Osteoblast (primary cell): Measurements from ENCODE around the gene ARMC12. TPM values are rescaled to one million over a fixed set of nuclear protein-coding genes. Genes with fewer than 3 reads are reported as not detected.

Experiments used
- DNase-seq: peaks from one replicate; pipeline ENCODE4 v3.0.0; 2011; ENCODE audit warnings: low spot score, mixed read lengths; ENCODE audit not compliant: insufficient read length; ENCODE audit errors: missing footprints
- H2AFZ ChIP-seq: 2 replicates; pipeline ENCODE4 v1.6.0; 2011; ENCODE audit warnings: mild to moderate bottlenecking, low read length
- H3K27ac ChIP-seq: 2 replicates; pipeline ENCODE4 v1.5.1; 2011; ENCODE audit warnings: mild to moderate bottlenecking, low read depth, low read length, moderate library complexity
- H3K27me3 ChIP-seq: 2 replicates; pipeline ENCODE4 v1.6.0; 2012; ENCODE audit warnings: mild to moderate bottlenecking, control low read depth, inconsistent platforms, low read length, moderate library complexity; ENCODE audit not compliant: insufficient read depth
- H3K36me3 ChIP-seq: 2 replicates; pipeline ENCODE4 v1.5.1; 2011; ENCODE audit warnings: mild to moderate bottlenecking, low read length, control low read depth, moderate library complexity; ENCODE audit not compliant: insufficient read depth
- H3K4me1 ChIP-seq: 2 replicates; pipeline ENCODE4 v1.5.1; 2011; ENCODE audit warnings: mild to moderate bottlenecking, low read length, control low read depth, moderate library complexity; ENCODE audit not compliant: insufficient read depth
- H3K4me2 ChIP-seq: 2 replicates; pipeline ENCODE4 v1.6.0; 2011; ENCODE audit warnings: mild to moderate bottlenecking, low read length; ENCODE audit not compliant: insufficient read depth
- H3K4me3 ChIP-seq: fragments of 200-600 bp; sonication (generic); 3 replicates; pipeline ENCODE4 v1.5.1; 2012; ENCODE audit warnings: mild to moderate bottlenecking, low read length, inconsistent platforms; ENCODE audit not compliant: insufficient read depth
- H3K79me2 ChIP-seq: 2 replicates; pipeline ENCODE4 v1.6.0; 2012; ENCODE audit warnings: mild to moderate bottlenecking, low read length, control low read depth, inconsistent platforms; ENCODE audit not compliant: insufficient read depth
- H3K9me3 ChIP-seq: 2 replicates; pipeline ENCODE4 v1.5.1; 2011; ENCODE audit warnings: low read depth, low read length, control low read depth
- H4K20me1 ChIP-seq: 2 replicates; pipeline ENCODE4 v1.6.0; 2012; ENCODE audit warnings: mild to moderate bottlenecking, low read length, control low read depth; ENCODE audit not compliant: insufficient read depth
- total RNA-seq: library from RNA; depleted of rRNA; stranded (reverse); fragments of >200 nt; gene quantifications from 2 replicates; pipeline ENCODE4 v1.2.3, GENCODE V29; 2012
- TF ChIP-seq, protein P1 (sequence below): IDR thresholded peaks from 2 replicates; pipeline ENCODE4 v1.5.1; 2011; ENCODE audit warnings: mild to moderate bottlenecking, low read depth, low read length, moderate library complexity; ENCODE audit errors: extremely low read depth

The ARMC12 gene
- total RNA-seq, 1 donor: 0.36 TPM

DNA sequence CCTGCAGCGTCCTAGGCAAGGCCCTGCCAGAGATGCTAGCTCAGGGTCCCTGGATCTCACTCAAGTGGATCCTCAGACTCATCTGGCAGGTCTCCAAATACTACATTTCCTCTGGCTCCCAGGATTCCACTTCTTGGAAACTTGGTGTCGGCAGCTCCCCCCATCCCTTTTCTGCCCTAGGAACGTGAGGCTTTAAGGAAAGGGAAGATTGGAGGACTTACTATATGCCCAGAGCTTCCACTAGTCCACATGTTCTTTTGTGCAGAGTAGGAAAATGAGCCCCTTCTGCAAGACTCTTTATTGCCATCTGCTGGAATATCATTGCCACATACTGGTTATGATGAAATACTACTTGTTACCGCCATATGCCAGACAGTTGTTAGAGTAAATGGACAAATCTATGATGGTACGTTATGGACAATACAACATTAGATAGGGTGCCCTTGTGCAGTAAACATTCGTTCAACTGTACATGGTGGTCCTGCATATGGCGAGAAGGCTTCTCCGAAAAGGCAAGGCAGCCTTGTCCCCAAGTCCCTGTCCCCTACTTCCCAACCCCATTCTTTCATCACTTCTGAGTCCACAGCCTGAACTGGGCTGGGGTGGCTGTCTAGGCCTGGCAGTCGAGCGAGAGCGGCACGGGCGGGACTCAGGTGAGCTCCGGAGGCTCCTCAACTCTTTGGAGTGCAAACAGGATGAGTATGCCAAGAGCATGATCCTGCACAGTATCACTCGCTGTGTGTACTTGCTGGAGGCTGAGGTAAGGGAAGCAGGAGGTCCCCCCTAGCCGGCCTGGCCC lies 780 bp downstream of the ARMC12 start:
- peaks cover 2% of the 10 kb centered on the region for H3K4me1 ChIP-seq
- H3K4me3 ChIP-seq: no peak overlapping the region
- no peaks in the 10 kb centered on the region for H4K20me1 ChIP-seq
- H3K27me3 ChIP-seq: no peaks in the 10 kb centered on the region
- H3K36me3 ChIP-seq: no peaks in the 10 kb centered on the region
- no peak overlapping the region for H3K27ac ChIP-seq
- TF ChIP-seq, protein P1, sequence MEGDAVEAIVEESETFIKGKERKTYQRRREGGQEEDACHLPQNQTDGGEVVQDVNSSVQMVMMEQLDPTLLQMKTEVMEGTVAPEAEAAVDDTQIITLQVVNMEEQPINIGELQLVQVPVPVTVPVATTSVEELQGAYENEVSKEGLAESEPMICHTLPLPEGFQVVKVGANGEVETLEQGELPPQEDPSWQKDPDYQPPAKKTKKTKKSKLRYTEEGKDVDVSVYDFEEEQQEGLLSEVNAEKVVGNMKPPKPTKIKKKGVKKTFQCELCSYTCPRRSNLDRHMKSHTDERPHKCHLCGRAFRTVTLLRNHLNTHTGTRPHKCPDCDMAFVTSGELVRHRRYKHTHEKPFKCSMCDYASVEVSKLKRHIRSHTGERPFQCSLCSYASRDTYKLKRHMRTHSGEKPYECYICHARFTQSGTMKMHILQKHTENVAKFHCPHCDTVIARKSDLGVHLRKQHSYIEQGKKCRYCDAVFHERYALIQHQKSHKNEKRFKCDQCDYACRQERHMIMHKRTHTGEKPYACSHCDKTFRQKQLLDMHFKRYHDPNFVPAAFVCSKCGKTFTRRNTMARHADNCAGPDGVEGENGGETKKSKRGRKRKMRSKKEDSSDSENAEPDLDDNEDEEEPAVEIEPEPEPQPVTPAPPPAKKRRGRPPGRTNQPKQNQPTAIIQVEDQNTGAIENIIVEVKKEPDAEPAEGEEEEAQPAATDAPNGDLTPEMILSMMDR: peak; percentile 88
- DNase-seq: peak; percentile 94
- H2AFZ ChIP-seq: peak overlapping the region; percentile 67
- H3K9me3 ChIP-seq: no peaks in the 10 kb centered on the region
- H3K4me2 ChIP-seq: no peak overlapping the region
- H3K79me2 ChIP-seq: no peaks in the 10 kb centered on the region

DNA sequence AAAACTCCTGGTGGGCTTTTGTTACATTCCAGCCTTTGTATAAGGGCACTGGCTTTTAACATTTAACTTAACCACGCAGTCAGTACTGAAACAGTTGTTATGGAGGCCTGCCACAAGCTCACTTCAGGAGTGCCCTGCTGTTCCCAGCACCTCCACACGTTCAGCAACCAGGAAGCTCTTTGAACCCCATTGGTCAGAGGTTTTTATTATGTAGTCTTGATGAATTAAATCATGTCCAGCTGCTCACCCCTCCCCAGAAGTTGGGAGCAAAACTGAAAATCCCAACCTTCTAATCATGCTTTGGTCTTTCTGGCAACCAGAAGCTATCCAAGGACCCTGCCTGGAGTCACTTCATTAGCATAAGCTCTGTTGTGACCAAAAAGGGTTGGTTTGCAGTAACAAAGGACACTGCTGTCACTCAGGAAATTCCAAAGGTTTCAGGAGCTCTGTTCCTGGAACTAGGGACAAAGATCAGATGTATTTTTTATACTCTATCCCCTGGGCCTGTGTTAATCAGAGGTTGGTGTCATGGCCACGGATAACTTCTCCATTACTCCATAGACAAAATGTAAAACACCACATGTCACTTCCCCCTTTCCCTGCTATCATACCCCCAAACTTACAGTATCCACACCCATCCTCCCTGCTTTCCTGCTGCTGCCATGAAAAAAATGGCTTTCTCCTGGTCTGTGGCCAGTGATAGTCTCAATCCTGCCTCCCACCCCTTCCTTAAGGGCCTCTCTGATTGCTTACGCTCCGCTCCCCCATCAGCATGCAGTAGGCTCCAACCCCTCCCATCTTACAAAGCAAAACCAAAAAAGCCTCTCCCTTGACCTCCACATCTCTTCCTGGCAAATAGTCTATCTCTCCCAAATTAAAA lies 3.1 kb downstream of the ARMC12 start:
- H2AFZ ChIP-seq: no peak overlapping the region
- H4K20me1 ChIP-seq: no peaks in the 10 kb centered on the region
- H3K36me3 ChIP-seq: no peaks in the 10 kb centered on the region
- H3K4me2 ChIP-seq: no peak overlapping the region
- no peak for DNase-seq
- no peaks in the 10 kb centered on the region for H3K9me3 ChIP-seq
- H3K27me3 ChIP-seq: no peaks in the 10 kb centered on the region
- no peaks in the 10 kb centered on the region for H3K4me1 ChIP-seq
- H3K79me2 ChIP-seq: no peaks in the 10 kb centered on the region
- no peak overlapping the region for H3K27ac ChIP-seq
- TF ChIP-seq, protein P1: no peak
- H3K4me3 ChIP-seq: no peak overlapping the region

DNA sequence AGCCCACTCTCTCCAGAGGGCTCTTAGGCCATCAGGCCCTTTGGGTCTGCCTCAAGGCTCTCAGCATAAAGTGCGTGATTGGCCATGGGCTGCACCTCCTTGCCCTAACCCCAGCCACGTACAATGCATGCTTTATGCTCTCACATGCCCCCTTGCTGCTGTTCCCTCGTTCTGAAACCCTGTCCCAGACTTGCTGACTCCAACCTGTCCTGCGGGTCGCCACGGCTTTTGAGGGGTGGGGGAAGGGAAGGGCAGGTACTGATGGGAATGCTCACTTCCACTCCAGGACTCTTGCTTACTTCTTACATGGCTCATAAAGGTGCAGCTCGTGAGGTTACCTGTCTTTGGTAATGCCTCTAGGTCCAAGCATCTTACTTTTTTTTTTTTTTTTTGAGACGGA lies 6.0 kb downstream of the ARMC12 start:
- no peaks in the 10 kb centered on the region for H3K9me3 ChIP-seq
- no peaks in the 10 kb centered on the region for H3K36me3 ChIP-seq
- no peaks in the 10 kb centered on the region for H3K4me1 ChIP-seq
- no peak overlapping the region for H3K27ac ChIP-seq
- no peaks in the 10 kb centered on the region for H3K79me2 ChIP-seq
- no peak overlapping the region for H3K4me2 ChIP-seq
- DNase-seq: no peak
- no peak overlapping the region for H3K4me3 ChIP-seq
- H4K20me1 ChIP-seq: no peaks in the 10 kb centered on the region
- TF ChIP-seq, protein P1: no peak
- H3K27me3 ChIP-seq: peaks cover 4% of the 10 kb centered on the region
- H2AFZ ChIP-seq: no peak overlapping the region

DNA sequence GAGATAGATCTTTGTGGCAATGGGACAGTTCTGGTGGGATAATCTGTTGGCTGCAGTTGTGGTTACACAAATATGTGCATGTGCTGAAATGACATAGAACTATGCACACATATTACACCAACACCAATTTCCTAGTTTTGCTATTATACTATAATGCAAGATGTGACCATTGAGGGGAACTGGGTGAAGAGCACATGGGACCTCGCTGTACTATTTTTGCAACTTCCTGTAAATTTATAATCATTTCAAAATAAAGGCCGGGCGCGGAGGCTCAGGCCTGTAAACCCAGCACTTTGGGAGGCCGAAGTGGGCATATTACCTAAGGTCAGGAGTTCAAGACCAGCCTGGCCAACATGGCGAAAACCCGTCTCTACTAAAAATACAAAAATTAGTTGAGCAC lies 8.7 kb downstream of the ARMC12 start:
- Histone ChIP-seq H3K27me3 (peaks cover 7% of the 10 kb centered on the region), H3K4me3 (no peak overlapping the region), H4K20me1 (no peaks in the 10 kb centered on the region), H3K27ac (no peak overlapping the region), H3K79me2 (no peaks in the 10 kb centered on the region), H3K36me3 (no peaks in the 10 kb centered on the region), H3K4me1 (no peaks in the 10 kb centered on the region), H2AFZ (no peak overlapping the region), H3K9me3 (no peaks in the 10 kb centered on the region), H3K4me2 (no peak overlapping the region)
- DNase-seq: no peak
- TF ChIP-seq, protein P1: no peak
